Nephron progenitor cell (in vitro differentiated cells): ENCODE results near the gene ZNF512B.
"Not testable (repeated sequence)": the region's sequence is repeated elsewhere in the genome, so short reads cannot be mapped to it uniquely, and the experiment has no call there.

Source experiments
- DNase-seq: peaks from one replicate; pipeline ENCODE4 v3.0.0; 2021
- H3K27ac Mint-ChIP-seq: 2 replicates; pipeline ENCODE4 v1.8.0; 2021; ENCODE audit warnings: mild to moderate bottlenecking, moderate library complexity, mixed read lengths
- H3K27me3 Mint-ChIP-seq: 2 replicates; pipeline ENCODE4 v1.8.0; 2021; ENCODE audit warnings: mild to moderate bottlenecking, low read depth, mixed read lengths; ENCODE audit not compliant: poor library complexity
- H3K36me3 Mint-ChIP-seq: 2 replicates; pipeline ENCODE4 v1.8.0; 2021; ENCODE audit warnings: low read depth, mixed read lengths
- H3K4me1 Mint-ChIP-seq: 2 replicates; pipeline ENCODE4 v1.8.0; 2021; ENCODE audit warnings: mixed read lengths
- H3K4me3 Mint-ChIP-seq: 2 replicates; pipeline ENCODE4 v1.8.0; 2021; ENCODE audit warnings: mild to moderate bottlenecking, moderate library complexity, mixed read lengths
- H3K9me3 Mint-ChIP-seq: 2 replicates; pipeline ENCODE4 v1.8.0; 2021; ENCODE audit warnings: mild to moderate bottlenecking, moderate library complexity, mixed read lengths
- CTCF ChIP-seq: fragments of 200-600 bp; sonication (generic); IDR thresholded peaks from 2 replicates; pipeline ENCODE4 v1.5.0; 2021; ENCODE audit warnings: antibody characterized with exemption

ZNF512B gene

DNA sequence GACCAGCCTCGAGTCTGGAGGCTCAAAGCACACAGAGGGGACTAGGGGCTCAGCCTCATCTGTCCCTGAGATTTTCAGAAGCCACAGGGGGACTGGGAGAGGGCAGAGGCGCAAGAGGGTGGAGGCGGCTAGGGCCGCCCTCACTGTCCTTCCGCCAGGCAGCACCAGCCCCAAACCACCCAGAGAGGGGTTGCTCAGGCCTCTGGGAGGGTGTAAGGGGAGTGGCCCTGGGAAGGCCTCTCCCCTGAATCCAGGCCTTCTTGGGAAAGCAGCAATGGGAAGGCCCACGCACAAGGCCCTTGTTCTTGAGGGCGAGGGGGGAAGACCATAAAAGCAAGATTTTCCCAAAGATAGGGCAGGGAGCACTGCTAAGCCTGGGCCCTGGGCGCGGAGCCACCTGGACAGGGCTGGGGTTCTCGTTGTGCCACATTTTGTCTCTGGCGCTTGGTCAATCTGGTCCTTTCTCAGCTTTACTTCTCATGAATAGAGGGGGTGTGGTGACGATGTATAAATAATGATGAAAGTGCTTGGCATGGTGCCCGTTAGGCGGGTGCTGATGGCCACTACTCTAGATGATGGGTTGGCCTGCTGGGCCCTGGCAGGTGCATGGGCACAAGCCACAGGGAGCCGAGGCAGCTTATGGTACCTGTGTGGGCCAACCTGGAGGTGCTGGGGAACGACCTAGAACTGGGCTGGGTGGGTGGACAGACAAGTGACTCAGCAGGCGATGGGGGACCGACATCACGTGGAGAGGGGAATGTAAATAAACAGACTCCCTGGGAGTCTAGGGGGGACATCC is 4.9 kb upstream of the ZNF512B start:
- no peak overlapping the region for H3K27ac Mint-ChIP-seq
- no peak overlapping the region for H3K4me3 Mint-ChIP-seq
- no peaks in the 10 kb centered on the region for H3K36me3 Mint-ChIP-seq
- TF ChIP-seq CTCF: no peak
- peaks cover 27% of the 10 kb centered on the region for H3K4me1 Mint-ChIP-seq
- peaks cover 66% of the 10 kb centered on the region for H3K27me3 Mint-ChIP-seq
- H3K9me3 Mint-ChIP-seq: no peaks in the 10 kb centered on the region
- no peak for DNase-seq

GRCh38 chr20:63973636-63974401 is 4.1 kb upstream of the ZNF512B start:
- peak; percentile 99 for TF ChIP-seq CTCF

DNA sequence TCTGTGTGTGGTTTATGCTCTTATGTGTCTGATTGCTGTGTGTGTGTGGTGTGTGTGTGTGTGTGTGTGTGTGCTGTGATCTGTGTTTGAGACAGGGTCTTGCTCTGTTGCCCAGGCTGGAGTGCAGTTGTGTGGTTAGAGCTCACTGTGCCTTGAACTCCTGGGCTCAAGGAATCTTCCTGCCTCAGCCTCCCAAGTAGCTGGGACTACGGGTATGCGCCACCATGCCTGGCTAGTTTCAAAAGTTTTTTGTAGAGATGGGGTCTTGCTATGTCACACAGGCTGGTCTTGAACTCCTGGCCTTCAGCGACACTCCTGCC is 3.4 kb upstream of the ZNF512B start:
- TF ChIP-seq CTCF: no peak
- H3K4me3 Mint-ChIP-seq: peak overlapping the region; percentile 72
- no peaks in the 10 kb centered on the region for H3K36me3 Mint-ChIP-seq
- no peaks in the 10 kb centered on the region for H3K9me3 Mint-ChIP-seq
- H3K27ac Mint-ChIP-seq: no peak overlapping the region
- H3K27me3 Mint-ChIP-seq: peaks cover 55% of the 10 kb centered on the region
- no peak for DNase-seq
- peaks cover 22% of the 10 kb centered on the region for H3K4me1 Mint-ChIP-seq

More at GRCh38 chr20:63973636-63974401, 4.1 kb upstream of the ZNF512B start:
- H3K27me3 Mint-ChIP-seq: peaks cover 62% of the 10 kb centered on the region
- peak overlapping the region; percentile 72 for H3K4me3 Mint-ChIP-seq
- H3K9me3 Mint-ChIP-seq: no peaks in the 10 kb centered on the region
- peak; percentile 97 for DNase-seq
- no peaks in the 10 kb centered on the region for H3K36me3 Mint-ChIP-seq
- H3K4me1 Mint-ChIP-seq: peaks cover 26% of the 10 kb centered on the region
- no peak overlapping the region for H3K27ac Mint-ChIP-seq

DNA sequence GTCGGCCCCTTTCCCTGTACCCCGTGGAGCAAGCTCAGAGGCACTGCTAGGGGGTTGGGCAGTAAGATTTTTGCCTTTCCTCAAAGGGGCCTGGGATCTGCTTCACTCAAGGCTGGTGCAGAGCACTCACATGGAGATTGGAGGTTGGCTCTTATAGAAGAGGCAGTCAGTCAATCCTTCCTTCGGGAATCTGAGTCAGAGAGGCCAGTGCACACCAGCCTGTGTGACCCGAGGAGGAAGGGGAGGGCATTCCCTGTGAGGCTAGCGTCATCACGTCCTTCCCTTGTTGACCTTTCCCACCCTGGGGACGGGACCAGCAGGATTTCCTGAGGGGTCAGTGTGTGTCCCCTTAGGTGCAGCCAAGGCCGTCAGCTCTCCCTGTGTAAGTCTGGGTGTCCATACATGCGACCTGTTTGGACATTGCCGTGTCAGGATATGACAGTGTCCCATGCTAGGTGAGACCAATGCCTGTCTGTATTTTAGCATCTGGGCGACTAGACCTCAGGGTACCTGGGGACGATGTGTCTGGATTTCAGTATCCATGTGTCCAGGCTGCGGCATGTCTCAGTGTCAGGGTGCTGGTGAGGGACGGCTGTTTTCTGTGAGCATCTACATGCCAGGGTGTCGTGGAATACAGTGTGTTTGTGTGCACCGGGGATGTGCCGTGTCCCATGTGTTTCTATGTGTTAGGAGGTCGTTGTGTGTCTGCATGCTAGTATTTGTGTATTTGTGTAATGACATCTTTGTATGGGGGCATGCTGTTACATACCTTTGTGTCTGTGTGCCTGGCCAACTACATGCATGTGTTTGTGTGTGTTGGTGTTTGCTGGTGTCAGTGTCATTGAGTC is 2.8 kb upstream of the ZNF512B start:
- H3K4me1 Mint-ChIP-seq: peaks cover 22% of the 10 kb centered on the region
- H3K27ac Mint-ChIP-seq: no peak overlapping the region
- H3K4me3 Mint-ChIP-seq: peak overlapping the region; percentile 31
- H3K9me3 Mint-ChIP-seq: no peaks in the 10 kb centered on the region
- H3K27me3 Mint-ChIP-seq: peaks cover 50% of the 10 kb centered on the region
- TF ChIP-seq CTCF: no peak
- H3K36me3 Mint-ChIP-seq: no peaks in the 10 kb centered on the region
- no peak for DNase-seq

DNA sequence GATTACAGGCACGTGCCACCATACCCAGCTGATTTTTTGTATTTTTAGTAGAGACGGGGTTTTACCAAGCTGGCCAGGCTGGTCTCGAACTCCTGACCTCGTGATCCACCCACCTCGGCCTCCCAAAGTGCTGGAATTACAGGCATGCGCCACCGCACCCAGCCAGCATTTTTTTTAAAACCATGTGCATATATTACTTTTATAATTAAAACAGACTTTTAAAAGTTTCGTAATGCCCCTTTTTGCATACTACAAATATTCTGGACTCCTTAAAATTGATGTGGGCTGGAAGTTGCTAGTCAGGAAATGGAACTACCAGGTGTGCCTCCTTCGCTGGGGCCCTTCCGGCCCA is 2.2 kb upstream of the ZNF512B start:
- H3K36me3 Mint-ChIP-seq, H3K9me3 Mint-ChIP-seq, DNase-seq, H3K4me3 Mint-ChIP-seq, H3K27ac Mint-ChIP-seq: not testable (repeated sequence)
- H3K4me1 Mint-ChIP-seq: peaks cover 22% of the 10 kb centered on the region
- peaks cover 44% of the 10 kb centered on the region for H3K27me3 Mint-ChIP-seq
